ENCODE data around the gene PPP1R3F.

- TF ChIP-seq CTCF (IDR thresholded peaks at IDR 0.05; ENCODE audit: low read depth, low read length, missing input control) (no peak), JUND (IDR thresholded peaks at IDR 0.05) (no peak), REST (IDR thresholded peaks at IDR 0.05) (no peak), YY1 (IDR thresholded peaks at IDR 0.05) (no peak), ZBTB33 (IDR thresholded peaks at IDR 0.05) (no peak), EGR1 (IDR thresholded peaks at IDR 0.05; ENCODE audit: low read depth in 2 of 2) (no peak)
These were observed 18.1 kb downstream of the PPP1R3F start for GRCh38 chrX:49287665-49288064.

Measured in liver (tissue), 3 donors.